ENCODE results near the gene AMOTL2. TPM values are rescaled to one million over a fixed set of nuclear protein-coding genes. Genes with fewer than 3 reads are reported as not detected.
A peak's percentile ranks its signal among the peaks of the same experiment; 100 is the strongest.

The AMOTL2 gene
- total and polyA plus RNA-seq, 2 donors (not counting 3 experiments of a cell fraction or from before 2014, with no cell fraction given): 130 to 145 TPM

DNA sequence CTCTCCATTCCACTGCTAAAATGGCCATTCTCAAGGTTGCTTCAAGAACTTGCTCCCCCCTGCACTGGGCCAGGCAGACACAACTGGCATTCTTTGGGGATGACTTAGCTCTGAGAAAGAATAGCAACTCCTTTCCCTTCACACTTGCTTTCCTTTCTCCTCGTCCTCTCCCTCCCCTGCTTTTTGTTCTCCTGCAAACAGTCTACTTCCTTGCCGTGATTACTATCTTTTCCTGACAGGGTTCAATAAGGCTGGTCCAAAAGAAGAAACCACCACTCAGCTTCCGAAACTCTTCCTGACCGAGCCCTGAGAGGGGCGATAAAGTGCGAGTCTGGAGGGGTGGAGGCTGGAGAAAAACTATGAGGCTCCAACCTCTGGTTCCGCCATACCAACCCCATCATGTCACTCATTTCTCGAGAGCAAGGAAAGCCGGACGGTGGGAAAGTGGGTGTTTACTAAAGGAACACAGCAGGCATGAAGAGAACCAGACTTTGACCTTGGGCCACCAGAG, 5.0 kb downstream of the AMOTL2 start:
- Histone ChIP-seq H3K36me3 (ENCODE audit: control insufficient read depth in 2 of 2, extremely low read depth in 1 of 2, insufficient read depth in 2 of 2, low read length in 2 of 2) (peaks cover 44 to 55% of the 10 kb centered on the region in 2 experiments), H3K9me3 (replicated peaks; ENCODE audit: control insufficient read depth, insufficient read depth, low read length) (no peaks in the 10 kb centered on the region), H2AFZ (ENCODE audit: low read depth, low read length) (no peak overlapping the region), H3K79me2 (ENCODE audit: control insufficient read depth, insufficient read depth, low read length) (peaks cover 68% of the 10 kb centered on the region), H4K20me1 (replicated peaks; ENCODE audit: control insufficient read depth, extremely low read depth, insufficient read depth, low read length) (no peaks in the 10 kb centered on the region), H3K4me3 (replicated peaks in 1 of 3; ENCODE audit: insufficient read depth in 1 of 3, low read depth in 1 of 3, low read length in 3 of 3) (peak overlapping the region in 1 of 3 experiments; percentile 8), H3K4me2 (ENCODE audit: insufficient read depth, low read length) (peak overlapping the region; percentile 71), H3K27ac (ENCODE audit: insufficient read depth, low read depth, low read length) (peak overlapping the region; percentile 99), H3K27me3 (ENCODE audit: control insufficient read depth in 2 of 2, insufficient read depth in 2 of 2, low read length in 2 of 2) (no peaks in the 10 kb centered on the region), H3K9ac (replicated peaks; ENCODE audit: extremely low read depth, insufficient read depth, low read length) (peak overlapping the region; percentile 64), H3K9me1 (replicated peaks; ENCODE audit: control insufficient read depth, extremely low read depth, insufficient read depth, low read length) (no peaks in the 10 kb centered on the region), H3K4me1 (ENCODE audit: control insufficient read depth, extremely low read depth, insufficient read depth, low read length) (peaks cover 77% of the 10 kb centered on the region)
- FAIRE-seq: peak; percentile 100
- TF ChIP-seq POLR2AphosphoS5 (IDR thresholded peaks at IDR 0.05; ENCODE audit: insufficient read depth, low read depth, low read length) (peak; percentile 65), EZH2 (IDR thresholded peaks at IDR 0.05; ENCODE audit: borderline replicate concordance, low read depth, low read length, severe bottlenecking) (no peak), POLR2A (IDR thresholded peaks at IDR 0.05; ENCODE audit: low read depth, low read length) (peak; percentile 32), JUN (IDR thresholded peaks at IDR 0.05; ENCODE audit: borderline replicate concordance, insufficient read depth, insufficient read length, low read depth) (peak; percentile 86), MYC (IDR thresholded peaks at IDR 0.05; ENCODE audit: low read depth, low read length) (no peak), FOS (IDR thresholded peaks at IDR 0.05; ENCODE audit: borderline replicate concordance, insufficient read depth, low read length) (peak; percentile 75), GATA2 (IDR thresholded peaks at IDR 0.05; ENCODE audit: insufficient read depth, insufficient read length, low read depth, low read length) (peak; percentile 99)
- TF ChIP-seq, protein P1, sequence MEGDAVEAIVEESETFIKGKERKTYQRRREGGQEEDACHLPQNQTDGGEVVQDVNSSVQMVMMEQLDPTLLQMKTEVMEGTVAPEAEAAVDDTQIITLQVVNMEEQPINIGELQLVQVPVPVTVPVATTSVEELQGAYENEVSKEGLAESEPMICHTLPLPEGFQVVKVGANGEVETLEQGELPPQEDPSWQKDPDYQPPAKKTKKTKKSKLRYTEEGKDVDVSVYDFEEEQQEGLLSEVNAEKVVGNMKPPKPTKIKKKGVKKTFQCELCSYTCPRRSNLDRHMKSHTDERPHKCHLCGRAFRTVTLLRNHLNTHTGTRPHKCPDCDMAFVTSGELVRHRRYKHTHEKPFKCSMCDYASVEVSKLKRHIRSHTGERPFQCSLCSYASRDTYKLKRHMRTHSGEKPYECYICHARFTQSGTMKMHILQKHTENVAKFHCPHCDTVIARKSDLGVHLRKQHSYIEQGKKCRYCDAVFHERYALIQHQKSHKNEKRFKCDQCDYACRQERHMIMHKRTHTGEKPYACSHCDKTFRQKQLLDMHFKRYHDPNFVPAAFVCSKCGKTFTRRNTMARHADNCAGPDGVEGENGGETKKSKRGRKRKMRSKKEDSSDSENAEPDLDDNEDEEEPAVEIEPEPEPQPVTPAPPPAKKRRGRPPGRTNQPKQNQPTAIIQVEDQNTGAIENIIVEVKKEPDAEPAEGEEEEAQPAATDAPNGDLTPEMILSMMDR (IDR thresholded peaks at IDR 0.05; ENCODE audit: extremely low read depth in 1 of 2, insufficient read depth in 1 of 2, low read depth in 1 of 2, low read length in 2 of 2): no peak
- TF ChIP-seq, protein P2, sequence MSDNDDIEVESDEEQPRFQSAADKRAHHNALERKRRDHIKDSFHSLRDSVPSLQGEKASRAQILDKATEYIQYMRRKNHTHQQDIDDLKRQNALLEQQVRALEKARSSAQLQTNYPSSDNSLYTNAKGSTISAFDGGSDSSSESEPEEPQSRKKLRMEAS (IDR thresholded peaks at IDR 0.05; ENCODE audit: insufficient read depth, insufficient read length): no peak
- ChIA-PET CTCF (interaction anchor here (1.0 to 5.9 kb wide), 9 partner anchors 11 to 117 kb away, joined by 3 to 44 read pairs (median 9); partner anchors contain the start of gene CEP63), POLR2A (interaction anchor here (0.8 to 1.2 kb wide), 4 partner anchors 54 to 114 kb away, joined by 3 to 6 read pairs (median 6); no protein-coding TSS in a partner anchor)
- BruUV-seq (replicated peaks): no TSS peak
- intact Hi-C loops (cut with micrococcal nuclease) (loop anchor here (1.0 to 10.0 kb wide), 4 partner anchors 54 to 794 kb away; partner anchors contain the start of genes ANAPC13, CDV3 and RYK), dilution Hi-C loops (cut with MboI; ENCODE audit: extremely low pct_ligation_motif_present, low sequenced_read_pairs) (no loop called here)
- peak; percentile 97 for DNase-seq (ENCODE audit: low read depth, low spot score)

Measured in endothelial cell of umbilical vein (primary cell).